Endothelial cell of umbilical vein (primary cell): Measurements from ENCODE around the gene ENPP3.

Source experiments
- GATA2 ChIP-seq: IDR thresholded peaks from 2 replicates; pipeline ENCODE4 v1.7.0; 2011; ENCODE audit warnings: low read depth, mild to moderate bottlenecking, moderate library complexity, mixed read lengths, low read length; ENCODE audit not compliant: insufficient read length, insufficient read depth
- MYC ChIP-seq: IDR thresholded peaks from one replicate; pipeline ENCODE4 v1.6.1; 2011; ENCODE audit warnings: mild to moderate bottlenecking, low read depth, low read length
- POLR2A ChIP-seq: IDR thresholded peaks from 2 replicates; pipeline ENCODE4 v1.6.1; 2012; ENCODE audit warnings: low read depth, mild to moderate bottlenecking, control low read depth, low read length
- POLR2AphosphoS5 ChIP-seq: IDR thresholded peaks from 2 replicates; pipeline ENCODE4 v1.6.1; 2012; ENCODE audit warnings: low read depth, mild to moderate bottlenecking, control low read depth, low read length, moderate library complexity; ENCODE audit not compliant: insufficient read depth
- TF ChIP-seq, protein P1 (sequence below), 2 donors: IDR thresholded peaks; 1 replicate in 1 of 2; 2 replicates in 1 of 2; pipeline ENCODE4 v1.5.1; 2011; ENCODE audit warnings: low read length in 2 of 2, mild to moderate bottlenecking in 2 of 2, moderate library complexity in 2 of 2, control low read depth in 1 of 2, inconsistent platforms in 1 of 2, low read depth in 1 of 2; ENCODE audit not compliant: insufficient read depth in 1 of 2; ENCODE audit errors: extremely low read depth in 1 of 2

DNA sequence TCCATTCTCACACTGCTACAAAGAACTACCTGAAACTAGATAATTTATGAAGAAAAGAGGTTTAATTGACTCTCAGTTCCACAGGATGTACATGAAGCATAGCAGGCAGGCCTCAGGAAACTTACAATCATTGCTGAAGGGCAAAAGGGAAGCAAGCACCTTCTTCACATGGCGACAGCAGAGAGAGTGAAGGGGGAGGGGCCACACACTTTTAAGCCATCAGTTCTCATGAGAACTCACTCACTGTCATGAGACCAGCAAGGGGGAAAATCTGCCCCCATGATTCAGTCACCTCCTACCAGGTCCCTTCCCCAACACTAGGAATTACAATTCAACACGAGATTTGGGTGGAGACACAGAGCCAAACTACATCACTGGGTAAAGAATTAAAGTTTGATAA is 158.3 kb downstream of the ENPP3 start:
- TF ChIP-seq, protein P1, sequence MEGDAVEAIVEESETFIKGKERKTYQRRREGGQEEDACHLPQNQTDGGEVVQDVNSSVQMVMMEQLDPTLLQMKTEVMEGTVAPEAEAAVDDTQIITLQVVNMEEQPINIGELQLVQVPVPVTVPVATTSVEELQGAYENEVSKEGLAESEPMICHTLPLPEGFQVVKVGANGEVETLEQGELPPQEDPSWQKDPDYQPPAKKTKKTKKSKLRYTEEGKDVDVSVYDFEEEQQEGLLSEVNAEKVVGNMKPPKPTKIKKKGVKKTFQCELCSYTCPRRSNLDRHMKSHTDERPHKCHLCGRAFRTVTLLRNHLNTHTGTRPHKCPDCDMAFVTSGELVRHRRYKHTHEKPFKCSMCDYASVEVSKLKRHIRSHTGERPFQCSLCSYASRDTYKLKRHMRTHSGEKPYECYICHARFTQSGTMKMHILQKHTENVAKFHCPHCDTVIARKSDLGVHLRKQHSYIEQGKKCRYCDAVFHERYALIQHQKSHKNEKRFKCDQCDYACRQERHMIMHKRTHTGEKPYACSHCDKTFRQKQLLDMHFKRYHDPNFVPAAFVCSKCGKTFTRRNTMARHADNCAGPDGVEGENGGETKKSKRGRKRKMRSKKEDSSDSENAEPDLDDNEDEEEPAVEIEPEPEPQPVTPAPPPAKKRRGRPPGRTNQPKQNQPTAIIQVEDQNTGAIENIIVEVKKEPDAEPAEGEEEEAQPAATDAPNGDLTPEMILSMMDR (IDR thresholded peaks at IDR 0.05; ENCODE audit: extremely low read depth in 1 of 2, insufficient read depth in 1 of 2, low read depth in 1 of 2, low read length in 2 of 2) = no peak
- TF ChIP-seq MYC (no peak), POLR2AphosphoS5 (no peak), GATA2 (no peak), POLR2A (no peak)
